Hematopoietic multipotent progenitor cell treated with erythropoietin and hydrocortisone succinate and interleukin-3 and kit ligand, for 17 days (in vitro differentiated cells): ENCODE data around the gene RNASE8.

Source experiments
- DNase-seq: peaks from one replicate; pipeline ENCODE4 v3.0.0-alpha.2; 2015; ENCODE audit warnings: low spot score

RNASE8 gene

DNA sequence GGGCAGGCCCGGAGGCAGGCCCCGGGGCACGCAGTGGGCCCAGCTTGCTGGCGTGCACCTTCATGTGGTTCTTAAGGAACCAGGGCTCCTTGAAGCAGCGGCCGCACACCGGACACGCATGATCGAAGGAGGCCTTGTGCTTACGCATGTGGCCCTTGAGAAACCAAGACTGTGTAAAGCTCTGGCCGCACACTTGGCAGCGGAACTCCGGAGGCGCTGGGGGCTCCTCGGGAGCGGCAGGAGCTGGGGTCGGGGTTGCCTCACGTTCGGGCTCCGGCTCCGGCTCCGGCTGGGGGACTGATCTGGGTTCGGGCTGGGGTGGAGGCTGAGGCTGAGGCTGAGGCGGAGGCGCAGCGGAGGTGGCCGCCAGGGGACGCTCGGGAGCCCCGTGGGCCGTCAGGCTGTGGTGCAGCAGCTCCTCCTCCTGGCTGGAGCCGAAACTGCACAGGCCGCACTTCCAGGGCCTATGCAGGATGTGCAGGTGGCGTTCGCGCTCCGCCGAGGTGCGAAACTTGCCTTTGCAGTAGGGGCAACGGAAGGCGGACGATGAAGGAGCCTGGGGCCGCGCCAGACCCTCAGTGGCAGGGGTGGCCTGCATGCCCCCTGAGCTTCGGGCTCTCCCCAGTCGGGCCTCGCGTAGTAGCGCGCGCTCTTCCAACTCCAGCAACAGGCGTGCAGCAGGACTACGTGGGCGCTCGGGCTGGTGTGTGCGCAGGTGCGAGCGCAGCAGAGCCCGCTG lies 34.8 kb downstream of the RNASE8 start:
- peak; percentile 87 for DNase-seq

- no peak for DNase-seq
Observed at GRCh38 chr14:21093018-21093417, 35.4 kb downstream of the RNASE8 start.

DNA sequence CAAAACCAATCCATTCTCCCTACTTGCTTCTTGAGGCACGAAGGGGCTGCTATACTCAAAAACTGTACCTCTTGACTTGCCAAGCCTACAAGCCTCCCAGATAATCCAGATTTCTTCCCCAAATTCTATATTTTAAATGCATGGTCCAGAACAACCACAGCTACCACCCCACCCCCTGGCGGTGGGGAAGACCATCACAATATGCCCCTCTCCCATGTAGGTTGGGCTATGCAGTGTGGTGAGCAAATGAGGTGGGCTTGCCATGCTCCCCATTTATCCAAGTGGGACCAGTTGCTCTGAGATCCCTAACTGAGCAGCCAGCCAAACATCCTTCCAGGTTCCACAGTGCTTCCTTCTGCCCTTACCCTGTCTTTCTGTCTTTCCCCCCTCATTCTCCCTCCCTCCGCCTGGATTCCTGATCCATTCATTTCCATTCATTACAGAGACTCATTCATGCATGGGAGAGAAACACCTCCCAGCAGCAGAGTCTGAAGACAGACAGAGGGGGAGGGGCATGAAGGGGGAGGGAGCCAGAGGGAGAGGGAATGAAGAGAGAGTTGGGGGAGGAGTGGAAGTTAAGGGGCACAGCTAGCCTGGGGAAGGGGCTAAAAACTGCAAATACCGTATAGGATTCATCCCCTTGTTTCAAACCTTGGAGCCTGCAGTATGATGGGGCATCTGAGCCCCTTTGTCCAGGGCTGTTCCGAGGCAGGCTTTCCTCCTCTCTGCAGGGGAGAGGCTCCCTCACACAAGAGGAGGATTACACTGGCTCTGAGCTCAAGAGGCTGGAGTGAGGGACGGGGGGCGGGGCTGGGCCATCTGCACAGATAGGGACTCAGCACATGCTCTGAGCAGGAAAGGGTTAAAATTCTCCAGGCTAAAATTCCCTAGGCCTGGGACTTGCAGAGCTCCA lies 36.4 kb downstream of the RNASE8 start:
- DNase-seq = no peak

DNA sequence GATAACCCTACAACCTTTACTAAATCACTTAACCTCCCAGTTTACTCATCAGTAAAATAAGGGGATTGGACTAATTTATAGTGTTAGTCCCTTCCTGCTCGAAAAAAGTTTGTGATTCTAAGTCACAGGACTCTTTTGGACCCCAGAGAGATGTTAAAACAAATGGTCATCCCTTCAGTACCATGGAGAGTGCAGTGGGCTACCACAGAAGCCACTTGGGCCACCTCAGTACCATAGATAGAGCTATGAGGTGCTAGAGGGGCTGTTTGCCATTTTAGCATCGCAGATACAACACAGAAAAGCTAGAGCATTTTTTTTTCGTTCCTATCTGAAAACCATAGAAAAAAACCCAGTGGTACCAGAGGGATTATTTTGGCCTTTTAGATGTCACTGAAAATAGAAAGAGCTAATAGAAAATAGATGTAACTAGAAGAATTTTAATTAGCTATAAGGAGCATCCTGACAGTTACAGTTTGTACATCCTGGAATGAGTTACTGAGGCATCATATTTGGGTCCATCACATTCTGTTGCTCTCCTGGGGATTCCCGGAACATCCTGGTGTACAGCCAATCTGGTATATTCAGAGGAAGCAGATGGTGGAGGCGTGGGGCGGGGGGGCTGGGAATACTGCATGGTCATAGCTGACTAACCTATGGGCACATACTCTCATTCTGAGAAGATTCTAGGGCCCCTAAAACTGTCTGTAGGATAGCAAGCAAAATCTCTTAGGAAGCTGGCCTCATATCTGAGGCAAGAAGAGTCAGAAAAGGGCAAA lies 38.0 kb downstream of the RNASE8 start:
- no peak for DNase-seq

- no peak for DNase-seq
Observed at GRCh38 chr14:21096438-21096837, 38.8 kb downstream of the RNASE8 start.

GRCh38 chr14:21096978-21097635 lies 39.5 kb downstream of the RNASE8 start:
- DNase-seq = no peak

- DNase-seq = no peak
Observed at GRCh38 chr14:21097636-21098075, 40.0 kb downstream of the RNASE8 start.

DNA sequence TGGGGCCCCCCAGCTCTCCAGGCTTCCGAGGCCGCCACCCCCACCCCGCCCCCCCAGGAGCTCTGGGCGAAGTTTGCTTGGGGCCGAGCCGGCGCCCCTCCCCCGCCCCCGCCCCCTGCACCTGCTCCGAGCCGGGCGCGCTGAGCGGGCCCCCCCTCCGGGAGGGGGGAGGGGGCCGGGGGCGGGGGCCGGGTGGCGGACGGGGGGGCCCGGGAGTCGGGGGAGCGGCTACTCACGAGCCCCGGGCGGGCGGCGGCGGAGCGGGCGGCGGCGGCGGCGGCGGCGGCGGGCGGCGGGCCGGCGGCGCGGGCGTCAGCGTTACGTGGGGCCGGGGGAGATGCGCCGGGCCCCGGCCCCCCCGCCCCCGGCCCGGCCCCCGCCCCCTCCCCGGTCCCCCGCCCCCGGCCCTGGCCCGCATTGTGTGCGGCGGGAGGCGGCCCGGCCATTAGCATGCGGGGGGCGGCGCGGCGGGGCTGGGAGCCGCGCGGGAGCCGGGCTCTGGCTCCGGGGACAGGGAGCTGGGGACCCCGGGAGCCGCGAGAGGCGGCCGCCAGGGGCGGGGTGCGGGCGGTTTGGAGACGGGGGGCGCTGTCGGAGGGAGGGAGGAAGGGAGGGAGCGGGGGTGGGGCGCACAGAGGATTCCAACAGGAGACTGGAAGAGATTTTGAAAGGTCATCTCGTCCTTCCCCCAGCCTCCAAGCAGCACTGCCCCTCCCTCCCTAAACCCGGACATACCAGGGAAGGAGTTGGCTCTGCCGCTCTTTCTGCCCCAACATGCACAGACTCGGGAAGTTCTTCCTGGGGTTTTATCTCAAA lies 40.7 kb downstream of the RNASE8 start, which contains the start of gene ZNF219:
Gene ZNF219, minus strand, starts transcription at position 580 of the 816 bp plus-strand sequence. CDS start 5,064 bp downstream, outside the sequence.
- DNase-seq = peak; percentile 50

DNA sequence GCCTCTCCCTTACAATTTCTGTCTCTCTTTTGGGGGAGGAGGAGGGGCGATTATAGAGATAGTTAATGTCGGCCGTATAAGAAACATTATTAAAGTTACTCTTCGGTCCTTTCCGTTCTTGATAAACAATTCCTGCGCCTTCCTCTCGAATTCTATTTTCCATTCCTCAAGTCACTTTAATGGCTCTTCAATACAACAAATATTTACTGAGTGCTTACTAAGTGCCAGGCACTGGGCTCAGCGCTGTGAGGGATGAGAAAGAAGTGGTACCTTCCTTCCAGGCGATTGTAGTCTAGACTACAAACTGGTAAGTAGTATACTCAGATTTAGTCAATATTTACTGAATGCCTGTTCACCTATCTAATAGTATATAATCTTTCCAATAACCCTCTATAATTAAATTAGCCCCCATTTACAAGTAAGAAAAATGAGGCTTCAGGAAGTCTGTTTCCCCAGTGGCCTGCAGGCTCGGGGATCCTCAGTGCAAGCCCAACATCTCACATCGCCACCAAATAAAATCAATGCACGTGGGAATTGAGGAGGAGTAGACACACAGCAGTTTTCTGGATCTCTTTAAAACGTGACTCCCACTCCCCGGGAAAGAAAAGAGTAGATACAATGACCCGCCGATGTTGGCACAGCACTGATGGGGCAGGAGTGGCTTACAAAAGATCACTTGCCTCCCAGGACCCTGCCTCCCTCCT lies 41.4 kb downstream of the RNASE8 start:
- DNase-seq = no peak

- no peak for DNase-seq
Observed at GRCh38 chr14:21099596-21099985, 42.0 kb downstream of the RNASE8 start.

GRCh38 chr14:21100931-21101330 lies 43.3 kb downstream of the RNASE8 start, which contains the start of gene TMEM253:
Gene TMEM253 (plus strand): TSS chr14:21101066. CDS start chr14:21101344, 278 bp downstream.
- DNase-seq = no peak

DNA sequence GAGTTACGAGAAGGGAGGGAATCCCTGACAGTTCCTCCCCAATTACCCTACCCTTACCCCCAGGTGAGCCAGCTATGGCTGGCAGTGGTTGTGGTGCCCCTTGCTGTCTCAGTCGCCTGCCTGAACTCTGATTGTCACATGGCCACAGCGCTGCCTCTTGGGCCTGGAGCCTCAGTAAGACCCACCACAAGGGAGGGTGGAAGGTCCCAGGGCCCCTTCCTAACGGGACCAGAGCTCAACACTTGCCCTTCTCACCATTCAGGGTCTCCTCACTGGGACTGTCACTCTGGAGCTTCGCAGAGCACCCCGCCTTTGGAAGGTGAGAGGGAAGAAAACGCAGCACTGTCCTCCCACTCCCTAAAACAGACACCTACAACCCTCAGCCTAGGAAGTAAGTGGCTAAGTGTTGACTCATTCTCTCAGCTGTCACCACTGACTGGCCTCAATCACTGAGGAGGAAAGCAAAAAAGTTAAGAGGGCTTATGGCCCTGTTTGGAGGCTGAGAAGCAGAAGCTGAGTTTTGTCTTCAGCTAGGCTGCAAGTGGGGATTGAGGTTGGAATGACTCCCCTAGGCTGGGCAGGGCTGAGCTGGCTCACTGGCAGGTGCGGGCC lies 44.3 kb downstream of the RNASE8 start:
- no peak for DNase-seq

- peak; percentile 36 for DNase-seq
Observed at GRCh38 chr14:21102521-21103410, 45.1 kb downstream of the RNASE8 start.

DNA sequence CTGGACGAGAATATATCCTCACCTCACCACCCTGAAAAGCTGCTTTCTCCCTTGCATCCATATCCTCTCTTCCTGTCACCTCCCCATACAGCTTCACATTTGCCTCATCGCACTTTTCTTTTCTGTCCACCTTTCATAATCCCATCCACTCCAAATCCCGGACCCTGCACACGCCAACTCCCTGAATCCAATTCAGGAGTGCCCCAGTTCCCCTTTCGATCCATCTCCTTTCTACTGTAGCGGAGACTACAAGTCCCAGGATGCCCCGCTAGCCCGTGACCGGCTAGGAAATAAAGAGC lies 45.7 kb downstream of the RNASE8 start:
- no peak for DNase-seq

DNA sequence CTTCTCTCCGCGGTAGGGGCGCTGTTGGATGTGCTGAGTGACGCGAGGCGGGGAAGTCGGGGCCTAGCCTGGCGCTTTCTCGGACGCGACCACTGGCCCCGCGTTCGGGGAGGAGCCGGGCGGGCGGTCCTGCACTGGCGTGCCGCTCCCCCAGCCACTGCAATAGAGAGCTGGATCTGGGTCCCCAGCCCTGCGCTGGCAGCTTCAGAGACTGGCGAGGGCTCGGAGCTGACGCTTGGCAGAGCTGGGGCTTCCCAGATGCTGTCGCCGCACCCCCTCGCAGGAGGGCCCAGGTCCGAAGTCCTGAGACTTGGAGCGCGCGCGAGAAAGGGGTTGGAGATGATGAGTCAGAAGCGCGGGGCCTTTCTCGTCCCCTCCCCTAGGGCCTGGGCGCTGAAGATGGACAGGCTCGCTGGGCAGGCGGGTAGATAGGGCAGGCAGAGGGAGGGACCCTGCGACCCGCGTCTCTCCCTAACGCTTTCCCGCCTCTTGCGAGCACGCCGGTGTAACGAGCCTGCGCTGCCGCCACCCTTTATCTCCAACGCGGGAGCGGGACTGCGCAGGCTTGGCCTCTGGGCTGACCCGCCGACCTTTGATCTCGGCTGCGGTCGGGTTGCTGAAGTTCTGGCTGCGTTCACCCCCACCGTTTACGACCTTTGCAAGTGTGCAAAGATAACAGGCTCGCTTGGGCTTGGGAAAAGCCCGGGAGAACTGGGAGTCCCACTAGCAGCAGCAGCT lies 46.3 kb downstream of the RNASE8 start:
- peak; percentile 94 for DNase-seq

DNA sequence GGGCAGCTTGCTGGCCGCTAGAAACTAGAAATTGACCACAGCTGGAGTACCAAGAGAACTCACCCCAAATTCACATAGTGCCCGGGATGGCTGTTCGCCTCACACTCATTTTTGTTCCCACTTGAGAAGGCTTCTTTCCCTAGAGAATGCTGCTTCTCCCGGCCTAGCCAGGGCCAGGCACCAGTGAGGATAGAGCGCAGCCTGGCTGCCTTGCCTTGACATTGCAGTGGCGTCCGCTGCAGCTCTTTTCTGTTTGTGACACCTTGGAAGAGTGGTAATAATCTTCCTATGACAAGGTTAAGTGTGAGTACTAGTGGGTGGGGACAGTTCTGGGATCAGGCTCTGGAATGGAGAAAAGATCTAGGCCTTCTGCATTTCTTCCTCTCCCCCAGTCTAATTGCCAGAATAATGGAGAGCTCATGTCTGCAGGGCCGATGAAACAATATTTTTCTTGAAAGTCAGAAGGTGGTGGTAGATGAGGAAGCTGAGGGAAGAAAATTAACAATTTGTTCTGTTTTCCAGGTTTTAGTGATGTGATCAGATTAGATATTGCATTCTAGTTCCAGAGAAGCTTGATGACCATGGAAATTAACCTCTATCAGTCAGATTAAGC lies 46.9 kb downstream of the RNASE8 start:
- DNase-seq = peak; percentile 72

- no peak for DNase-seq
Observed at GRCh38 chr14:21105095-21105494, 47.5 kb downstream of the RNASE8 start.

DNA sequence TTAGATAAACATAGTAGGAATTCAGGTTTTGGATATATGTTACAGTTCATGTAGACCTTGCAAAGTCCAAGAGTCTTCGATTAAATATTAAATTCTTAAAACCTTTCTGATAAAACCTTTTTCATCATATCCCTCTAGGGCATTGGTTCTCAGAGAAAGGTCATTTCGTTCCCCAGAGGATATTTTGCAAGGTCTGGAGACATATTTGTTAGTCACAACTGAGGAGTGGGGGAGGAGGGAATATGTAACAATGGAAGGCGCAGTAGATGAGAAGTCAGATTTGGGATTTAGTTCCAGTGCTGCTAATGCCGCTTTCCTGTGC lies 48.5 kb downstream of the RNASE8 start:
- DNase-seq = no peak
